Measurements from ENCODE around the gene CARD18.
A peak's percentile ranks its signal among the peaks of the same experiment; 100 is the strongest.
"Not testable (repeated sequence)": the region's sequence is repeated elsewhere in the genome, so short reads cannot be mapped to it uniquely, and the experiment has no call there.

CARD18 gene

DNA sequence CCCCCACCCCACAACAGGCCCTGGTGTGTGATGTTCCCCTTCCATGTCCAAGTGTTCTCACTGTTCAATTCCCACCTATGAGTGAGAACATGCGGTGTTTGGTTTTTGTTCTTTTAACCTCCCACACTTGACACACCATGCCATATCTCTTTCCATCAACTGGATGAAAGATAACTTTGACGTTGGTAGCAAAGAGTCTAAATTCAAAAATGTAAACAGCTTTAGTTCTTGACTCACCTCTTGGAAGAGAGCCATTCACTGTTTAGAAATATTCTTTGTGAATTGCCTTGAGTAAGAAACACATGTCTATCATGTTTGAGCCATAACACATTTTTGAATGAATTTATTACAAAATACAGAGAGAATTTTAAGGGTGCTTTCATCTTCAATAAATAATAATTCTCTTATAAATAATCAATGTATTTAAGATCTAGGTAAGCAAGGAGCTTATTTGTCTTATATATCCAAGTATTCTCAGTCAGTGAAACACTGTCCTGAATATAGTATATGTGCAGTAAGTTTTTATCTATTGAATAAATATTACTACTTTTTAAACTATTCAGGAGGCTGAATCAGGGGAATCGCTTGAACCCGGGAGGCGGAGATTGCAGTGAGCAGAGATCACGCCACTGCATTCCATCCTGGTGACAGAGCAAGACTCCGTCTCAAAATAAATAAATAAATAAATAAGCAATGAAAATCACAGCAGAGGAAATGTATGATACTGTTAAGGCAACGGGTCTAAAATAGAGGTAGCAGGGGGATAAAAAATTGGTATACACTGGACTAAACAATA lies 6.7 kb downstream of the CARD18 start:
- DNase-seq, result no peak

GRCh38 chr11:105130189-105130813 lies 9.3 kb downstream of the CARD18 start:
- no peak for DNase-seq

- no peak for DNase-seq
Observed at GRCh38 chr11:105124756-105125155, 14.8 kb downstream of the CARD18 start.

DNA sequence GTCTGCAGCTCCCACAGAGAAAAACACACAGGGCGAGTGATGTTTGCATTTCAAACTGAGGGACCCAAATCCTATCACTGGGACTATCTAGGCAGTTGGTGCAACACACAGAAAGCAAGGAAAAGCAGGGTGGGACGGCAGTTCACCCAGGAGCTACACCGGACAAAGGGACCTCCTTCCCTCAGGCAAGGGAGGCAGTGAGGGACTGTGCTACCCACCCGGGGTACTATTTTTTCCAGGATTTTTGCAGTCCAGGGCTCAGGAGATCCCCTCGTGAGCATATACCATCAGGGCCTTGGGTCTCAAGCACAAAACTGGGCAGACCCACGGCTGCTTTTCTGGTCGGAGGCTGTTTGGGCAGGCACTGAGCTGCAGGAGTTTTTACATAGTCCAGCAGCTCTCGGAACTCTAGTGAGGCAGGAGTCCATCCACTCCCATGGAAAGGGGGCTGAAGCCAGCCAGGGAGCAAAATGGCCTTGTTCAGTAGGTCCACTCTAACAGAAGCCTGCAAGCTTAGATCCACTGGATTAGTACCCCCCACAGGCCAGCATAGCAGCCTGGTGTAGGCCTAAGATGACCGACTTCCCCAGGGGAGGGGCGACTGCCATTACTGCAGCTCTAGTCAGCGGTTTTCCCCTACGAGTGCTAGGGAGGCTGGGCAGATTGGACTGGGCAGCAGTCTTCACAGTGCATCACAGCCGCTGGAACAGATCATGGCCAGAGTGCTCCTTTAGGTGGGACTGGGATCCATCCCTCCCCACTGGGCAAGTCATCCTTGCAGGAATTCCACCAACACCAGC lies 28.2 kb downstream of the CARD18 start:
- DNase-seq, result no peak

GRCh38 chr11:105110688-105111030 lies 28.9 kb downstream of the CARD18 start:
- no peak for DNase-seq

GRCh38 chr11:105109855-105110687 lies 29.5 kb downstream of the CARD18 start:
- DNase-seq, result no peak

GRCh38 chr11:105109321-105109720 lies 30.2 kb downstream of the CARD18 start:
- DNase-seq, result no peak

DNA sequence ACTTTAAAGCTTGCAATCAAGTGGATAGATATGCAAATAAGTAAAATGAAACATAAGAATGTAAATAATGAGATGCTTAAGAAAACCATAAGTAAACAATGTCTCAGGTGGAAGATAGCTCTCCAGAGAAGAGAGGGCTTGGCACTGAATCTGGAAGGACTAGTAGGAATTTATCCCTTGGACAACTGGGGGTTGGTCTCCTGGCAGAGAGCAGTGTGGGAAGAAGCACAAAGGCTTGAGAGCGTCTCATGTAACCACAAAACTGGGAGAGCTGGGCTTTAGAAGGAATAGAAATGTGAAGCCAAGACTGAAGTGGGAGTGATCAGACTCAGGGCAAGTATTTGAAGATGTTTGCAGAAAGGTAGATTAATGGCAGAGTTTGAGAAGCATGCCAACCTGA lies 31.3 kb downstream of the CARD18 start:
- peak; percentile 48 for DNase-seq

DNA sequence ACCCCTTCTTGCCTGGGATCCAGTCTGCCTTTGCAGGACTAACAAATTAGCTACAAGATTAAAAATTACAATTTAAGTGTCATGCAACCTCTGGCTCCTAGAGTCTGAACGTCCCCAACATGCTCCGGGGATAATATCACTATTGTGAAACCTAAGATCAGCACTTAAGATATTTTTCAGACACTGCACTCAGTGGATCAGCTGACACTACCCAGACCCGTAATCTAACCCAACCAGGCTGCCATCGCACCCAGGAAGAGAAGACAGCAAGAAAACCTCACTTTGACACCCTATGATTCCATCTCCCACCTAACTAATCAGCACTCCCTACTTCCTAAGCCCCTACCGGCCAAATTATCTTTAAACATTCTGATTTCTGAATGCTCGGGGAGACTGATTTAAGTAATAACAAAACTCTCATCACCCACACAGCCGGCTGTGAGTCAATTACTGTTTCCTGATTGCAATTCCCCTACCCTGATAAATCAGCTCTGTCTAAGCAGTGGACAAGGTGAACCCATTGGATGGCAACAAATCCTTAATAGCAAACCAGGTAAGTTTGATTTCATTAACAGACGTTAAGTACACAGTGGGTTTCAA lies 32.2 kb downstream of the CARD18 start:
- DNase-seq, result not testable (repeated sequence)

- no peak for DNase-seq
Observed at GRCh38 chr11:105106140-105106539, 33.4 kb downstream of the CARD18 start.

DNA sequence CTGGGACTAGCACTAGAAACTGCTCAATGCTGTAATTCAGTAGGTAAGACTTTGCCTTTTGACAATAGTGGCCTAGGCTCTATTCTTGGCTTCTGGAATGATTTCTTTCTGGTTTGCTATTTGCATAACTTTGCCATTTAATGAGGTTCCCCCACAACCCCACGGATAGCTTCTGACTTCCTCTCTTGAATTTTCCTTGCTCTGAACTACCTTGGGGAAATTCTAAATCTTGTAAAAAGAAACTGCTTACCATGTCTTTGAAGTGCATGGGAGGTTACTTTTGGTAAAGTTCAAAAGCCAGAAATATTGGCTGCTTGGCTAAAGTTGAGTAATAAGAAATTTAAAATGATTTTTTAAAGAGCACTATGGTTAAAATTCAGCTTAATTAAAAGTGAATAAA lies 35.3 kb downstream of the CARD18 start:
- no peak for DNase-seq

- no peak for DNase-seq
Observed at GRCh38 chr11:105103336-105103735, 36.2 kb downstream of the CARD18 start.

DNA sequence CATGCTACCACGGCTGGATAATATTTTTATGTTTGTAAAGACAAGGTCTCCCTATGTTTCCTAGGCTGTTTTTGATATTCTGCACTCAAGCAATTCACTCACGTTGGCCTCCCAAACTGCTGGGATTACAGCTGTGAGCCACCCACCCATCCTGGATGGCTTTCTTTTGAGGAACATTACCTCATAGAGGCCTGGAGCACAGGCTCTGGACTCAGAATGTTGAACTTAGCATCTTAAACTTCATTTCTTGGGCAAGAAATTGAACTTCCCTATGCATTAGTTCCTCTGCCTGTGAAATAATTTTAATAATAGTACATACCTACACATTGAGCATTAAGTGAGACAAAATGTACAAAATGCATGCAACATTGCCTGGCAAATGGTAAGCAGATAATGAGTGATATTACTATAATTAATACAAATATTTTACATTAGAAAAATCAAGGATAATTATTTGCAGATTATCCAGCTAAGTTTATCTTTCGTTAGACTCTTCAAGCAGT lies 37.4 kb downstream of the CARD18 start:
- DNase-seq, result not testable (repeated sequence)

GRCh38 chr11:105100981-105101630 lies 38.5 kb downstream of the CARD18 start:
- DNase-seq, result no peak

GRCh38 chr11:105100206-105100605 lies 39.4 kb downstream of the CARD18 start:
- no peak for DNase-seq

DNA sequence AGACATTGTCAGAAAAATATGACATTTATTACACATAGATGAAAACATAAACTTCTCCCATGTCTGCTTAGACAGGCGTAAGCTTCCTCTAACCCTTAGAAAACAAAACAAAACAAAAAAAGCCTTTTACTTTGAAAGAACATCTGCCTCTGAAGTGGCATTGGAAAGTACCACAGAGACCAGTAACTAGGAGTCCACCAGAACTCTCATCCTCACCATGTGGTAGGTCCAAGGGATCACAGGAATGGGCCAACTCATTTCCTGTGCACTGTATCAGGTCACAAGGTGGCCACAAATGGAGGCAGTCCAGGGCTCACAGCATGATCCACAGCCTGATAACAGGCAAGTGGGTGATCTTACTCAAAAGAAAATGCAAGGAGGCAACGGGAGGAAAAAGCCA lies 40.0 kb downstream of the CARD18 start:
- DNase-seq, result not testable (repeated sequence)

DNA sequence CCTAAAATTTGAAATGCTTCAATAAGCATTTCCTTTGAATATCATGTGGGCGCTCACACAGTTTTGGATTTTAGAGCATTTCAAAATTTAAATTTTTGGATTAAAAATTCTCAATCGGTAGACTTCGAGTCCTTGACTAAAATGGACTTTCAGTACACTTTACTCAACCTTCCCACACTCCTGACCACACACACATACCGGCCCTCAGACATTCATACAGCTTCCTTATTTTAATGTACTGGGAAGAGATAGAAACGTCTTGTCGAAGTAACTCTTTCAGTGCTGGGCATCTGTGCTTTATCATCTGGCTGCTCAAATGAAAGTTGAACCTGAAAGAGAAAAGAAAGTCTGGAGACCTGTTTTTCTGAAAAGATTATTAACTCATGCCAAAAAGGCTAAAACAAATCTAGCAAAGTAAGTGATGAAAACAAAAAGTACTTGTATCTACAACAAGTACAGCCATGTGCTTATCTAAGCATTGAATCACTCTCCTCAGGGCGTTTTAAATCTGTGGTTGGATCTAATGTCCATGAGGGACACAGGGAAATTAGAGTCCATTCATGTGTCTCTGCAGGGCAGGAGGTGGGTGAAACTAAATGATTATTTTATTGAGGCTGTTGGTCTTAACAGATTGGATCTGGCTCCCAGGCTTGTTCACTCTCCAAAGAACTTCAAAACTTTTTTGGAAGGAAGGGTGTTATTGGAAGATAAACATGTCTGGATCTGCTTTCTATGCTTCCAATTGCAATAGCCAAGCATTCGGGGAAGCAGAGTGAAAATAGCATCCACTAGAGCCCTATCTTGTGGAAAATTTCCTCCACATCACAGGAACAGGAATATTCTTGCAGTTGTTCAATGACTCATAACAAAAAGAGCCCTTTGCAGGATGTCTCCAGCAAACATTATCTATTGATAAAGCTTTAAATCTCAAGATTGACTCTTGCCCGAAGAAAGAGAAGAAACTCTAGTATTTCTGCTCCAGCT lies 47.0 kb downstream of the CARD18 start:
- no peak for DNase-seq

Measured in NCI-H2029 (cell line).